Kasumi-1 (cell line): ENCODE results near the gene SDR39U1.
"Not testable (repeated sequence)": the region's sequence is repeated elsewhere in the genome, so short reads cannot be mapped to it uniquely, and the experiment has no call there.

Experiments used
- DNase-seq, 2 experiments: peaks; one replicate each; lab custom pipeline; 2025; lab: John Stamatoyannopoulos, UW

SDR39U1 gene

GRCh38 chr14:24442240-24443052 lies at the start of gene SDR39U1:
TSS of gene SDR39U1 (minus strand) at chr14:24442776. CDS start at chr14:24442769, 7 bp downstream.
- peak; percentile 99 for DNase-seq

- not testable (repeated sequence) for DNase-seq
Observed at GRCh38 chr14:24491586-24492408, 49.2 kb upstream of the SDR39U1 start.

- DNase-seq = peak; percentile 22 to 40
Observed at GRCh38 chr14:24483604-24484252, 41.2 kb upstream of the SDR39U1 start.

- DNase-seq = peak in 1 of 2 experiments; percentile 10
Observed at GRCh38 chr14:24482699-24483303, 40.2 kb upstream of the SDR39U1 start.

- peak; percentile 38 to 56 for DNase-seq
Observed at GRCh38 chr14:24481622-24482324, 39.2 kb upstream of the SDR39U1 start.

GRCh38 chr14:24479999-24480398 lies 37.4 kb upstream of the SDR39U1 start:
- not testable (repeated sequence) for DNase-seq

- peak; percentile 26 to 37 for DNase-seq
Observed at GRCh38 chr14:24475261-24475660, 32.7 kb upstream of the SDR39U1 start.

- no peak for DNase-seq
Observed at GRCh38 chr14:24473211-24473610, 30.6 kb upstream of the SDR39U1 start.

GRCh38 chr14:24470450-24470849 lies 27.9 kb upstream of the SDR39U1 start:
- DNase-seq = not testable (repeated sequence)

GRCh38 chr14:24465805-24466204 lies 23.2 kb upstream of the SDR39U1 start:
- DNase-seq = no peak

GRCh38 chr14:24465368-24465767 lies 22.8 kb upstream of the SDR39U1 start:
- no peak for DNase-seq

- DNase-seq = no peak
Observed at GRCh38 chr14:24463884-24464785, 21.6 kb upstream of the SDR39U1 start.

GRCh38 chr14:24463017-24463883 lies 20.7 kb upstream of the SDR39U1 start:
- DNase-seq = no peak

- DNase-seq = no peak
Observed at GRCh38 chr14:24461336-24461735, 18.8 kb upstream of the SDR39U1 start.

- no peak for DNase-seq
Observed at GRCh38 chr14:24459331-24459730, 16.8 kb upstream of the SDR39U1 start.

GRCh38 chr14:24458736-24459135 lies 16.2 kb upstream of the SDR39U1 start:
- no peak for DNase-seq

GRCh38 chr14:24456980-24457379 lies 14.4 kb upstream of the SDR39U1 start:
- no peak for DNase-seq

- DNase-seq = not testable (repeated sequence)
Observed at GRCh38 chr14:24450828-24451227, 8.3 kb upstream of the SDR39U1 start.

- DNase-seq = no peak
Observed at GRCh38 chr14:24443053-24443665, 583 bp upstream of the SDR39U1 start.
